Measurements from ENCODE around the gene BTBD19. TPM values are rescaled to one million over a fixed set of nuclear protein-coding genes. Genes with fewer than 3 reads are reported as not detected.
"Not testable (repeated sequence)": the region's sequence is repeated elsewhere in the genome, so short reads cannot be mapped to it uniquely, and the experiment has no call there.

The BTBD19 gene
- total RNA-seq, 1 donor from 2014 or later: 30.6 TPM

DNA sequence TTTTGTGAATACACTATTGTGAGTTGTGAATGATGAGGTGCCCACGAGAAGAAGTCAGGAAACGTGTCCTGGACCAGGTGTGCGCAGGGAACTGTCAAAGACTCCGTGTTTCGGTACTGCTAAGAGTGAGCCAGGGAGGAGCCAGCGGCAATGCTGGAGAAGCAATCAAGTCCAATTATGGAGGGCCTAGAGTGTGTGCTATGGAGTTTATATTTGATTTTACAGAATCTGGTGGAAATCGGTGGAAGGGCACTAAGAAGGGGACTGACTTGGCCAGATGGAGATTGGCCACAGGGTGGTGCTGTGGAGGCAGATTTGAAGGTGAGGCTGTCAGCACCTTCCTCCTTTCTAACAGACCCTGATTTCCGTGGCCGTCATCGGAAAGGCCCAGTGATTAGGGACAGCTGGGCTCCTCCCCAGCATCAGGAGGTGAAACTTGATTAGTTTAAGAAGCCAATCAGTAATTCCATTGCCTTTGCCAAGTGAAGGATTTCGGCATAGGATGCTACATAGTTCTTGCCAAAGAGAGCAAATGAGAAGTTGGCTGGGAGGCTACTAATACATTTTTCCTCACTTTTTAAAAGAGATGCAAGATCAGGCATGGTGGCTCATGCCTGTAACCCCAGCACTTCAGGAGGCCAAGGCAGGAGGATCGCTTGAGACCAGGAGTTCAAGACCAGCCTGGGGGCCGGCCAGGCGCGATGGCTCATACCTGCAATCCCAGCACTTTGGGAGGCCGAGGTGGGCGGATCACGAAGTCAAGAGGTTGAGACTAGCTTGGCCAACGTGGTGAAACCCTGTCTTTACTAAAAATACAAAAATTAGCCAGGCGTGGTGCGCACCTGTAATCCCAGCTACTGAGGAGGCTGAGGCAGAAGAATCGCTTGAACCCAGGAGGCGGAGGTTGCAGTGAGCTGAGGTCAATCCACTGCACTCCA, 27.7 kb downstream of the BTBD19 start:
- H3K79me2 ChIP-seq (ENCODE audit: insufficient read depth, low read length): no peaks in the 10 kb centered on the region
- peak; percentile 51 for DNase-seq (ENCODE audit: low read depth)
- no peaks in the 10 kb centered on the region for H4K20me1 ChIP-seq (ENCODE audit: insufficient read depth, low read length)
- H3K4me1 Mint-ChIP-seq (ENCODE audit: low read depth, unreplicated experiment): no peaks in the 10 kb centered on the region
- no peak overlapping the region for H3K9ac ChIP-seq (ENCODE audit: low read length)
- H3K27me3 Mint-ChIP-seq (ENCODE audit: low read depth, unreplicated experiment): peaks cover 11% of the 10 kb centered on the region
- no peaks in the 10 kb centered on the region for H3K4me1 ChIP-seq (ENCODE audit: insufficient read depth, low read length)
- no peak overlapping the region for H3K4me3 Mint-ChIP-seq (ENCODE audit: unreplicated experiment)
- peak overlapping the region; percentile 36 for H3K4me2 ChIP-seq (ENCODE audit: low read length)
- H3K36me3 Mint-ChIP-seq (ENCODE audit: low read depth, unreplicated experiment): no peaks in the 10 kb centered on the region
- no peak overlapping the region for H3K27ac Mint-ChIP-seq (ENCODE audit: unreplicated experiment)
- H3K27me3 ChIP-seq (ENCODE audit: insufficient read depth, low read length): no peaks in the 10 kb centered on the region
- peaks cover 2% of the 10 kb centered on the region for H3K9me3 Mint-ChIP-seq (ENCODE audit: unreplicated experiment)
- no peak for TF ChIP-seq EZH2 (IDR thresholded peaks at IDR 0.05; ENCODE audit: insufficient read depth, low read length)
- TF ChIP-seq, protein P1, sequence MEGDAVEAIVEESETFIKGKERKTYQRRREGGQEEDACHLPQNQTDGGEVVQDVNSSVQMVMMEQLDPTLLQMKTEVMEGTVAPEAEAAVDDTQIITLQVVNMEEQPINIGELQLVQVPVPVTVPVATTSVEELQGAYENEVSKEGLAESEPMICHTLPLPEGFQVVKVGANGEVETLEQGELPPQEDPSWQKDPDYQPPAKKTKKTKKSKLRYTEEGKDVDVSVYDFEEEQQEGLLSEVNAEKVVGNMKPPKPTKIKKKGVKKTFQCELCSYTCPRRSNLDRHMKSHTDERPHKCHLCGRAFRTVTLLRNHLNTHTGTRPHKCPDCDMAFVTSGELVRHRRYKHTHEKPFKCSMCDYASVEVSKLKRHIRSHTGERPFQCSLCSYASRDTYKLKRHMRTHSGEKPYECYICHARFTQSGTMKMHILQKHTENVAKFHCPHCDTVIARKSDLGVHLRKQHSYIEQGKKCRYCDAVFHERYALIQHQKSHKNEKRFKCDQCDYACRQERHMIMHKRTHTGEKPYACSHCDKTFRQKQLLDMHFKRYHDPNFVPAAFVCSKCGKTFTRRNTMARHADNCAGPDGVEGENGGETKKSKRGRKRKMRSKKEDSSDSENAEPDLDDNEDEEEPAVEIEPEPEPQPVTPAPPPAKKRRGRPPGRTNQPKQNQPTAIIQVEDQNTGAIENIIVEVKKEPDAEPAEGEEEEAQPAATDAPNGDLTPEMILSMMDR (IDR thresholded peaks at IDR 0.05; ENCODE audit: insufficient read depth, low read depth, low read length): peak; percentile 86
- no peak overlapping the region for H3K4me3 ChIP-seq (ENCODE audit: insufficient read depth, low read depth, low read length)
- H3K36me3 ChIP-seq (ENCODE audit: insufficient read depth, low read length): no peaks in the 10 kb centered on the region
- peak; percentile 89 for FAIRE-seq
- H3K9me3 ChIP-seq (ENCODE audit: insufficient read depth, low read depth, low read length): no peaks in the 10 kb centered on the region
- H3K27ac ChIP-seq (ENCODE audit: low read depth, low read length): no peak overlapping the region
- peak overlapping the region; percentile 62 for H2AFZ ChIP-seq (ENCODE audit: low read depth, low read length)

DNA sequence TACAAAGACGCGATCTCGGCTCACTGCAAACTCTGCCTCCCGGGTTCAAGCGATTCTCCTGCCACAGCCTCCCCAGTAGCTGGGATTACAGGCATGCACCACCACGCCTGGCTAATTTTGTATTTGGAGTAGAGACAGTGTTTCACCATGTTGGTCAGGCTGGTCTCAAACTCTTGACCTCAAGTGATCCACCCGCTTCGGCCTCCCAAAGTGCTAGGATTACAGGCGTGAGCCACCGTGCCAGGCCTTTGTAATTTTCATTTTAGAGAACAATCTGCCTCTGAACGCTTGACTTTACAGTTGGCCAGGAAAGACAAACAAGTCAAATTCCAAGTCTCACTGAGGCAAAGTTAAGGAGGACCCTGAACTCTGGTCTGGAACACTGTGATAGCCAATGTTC, 30.0 kb downstream of the BTBD19 start:
- not testable (repeated sequence) for H3K36me3 Mint-ChIP-seq (ENCODE audit: low read depth, unreplicated experiment); H3K9me3 Mint-ChIP-seq (ENCODE audit: unreplicated experiment); H3K4me2 ChIP-seq (ENCODE audit: low read length); H3K4me1 ChIP-seq (ENCODE audit: insufficient read depth, low read length); H3K4me3 ChIP-seq (ENCODE audit: insufficient read depth, low read depth, low read length); H3K4me3 Mint-ChIP-seq (ENCODE audit: unreplicated experiment); H4K20me1 ChIP-seq (ENCODE audit: insufficient read depth, low read length); H3K27ac Mint-ChIP-seq (ENCODE audit: unreplicated experiment); H3K79me2 ChIP-seq (ENCODE audit: insufficient read depth, low read length); H3K36me3 ChIP-seq (ENCODE audit: insufficient read depth, low read length); H2AFZ ChIP-seq (ENCODE audit: low read depth, low read length); H3K27me3 ChIP-seq (ENCODE audit: insufficient read depth, low read length); H3K27me3 Mint-ChIP-seq (ENCODE audit: low read depth, unreplicated experiment); DNase-seq (ENCODE audit: low read depth); H3K4me1 Mint-ChIP-seq (ENCODE audit: low read depth, unreplicated experiment); H3K9me3 ChIP-seq (ENCODE audit: insufficient read depth, low read depth, low read length); H3K9ac ChIP-seq (ENCODE audit: low read length); FAIRE-seq; H3K27ac ChIP-seq (ENCODE audit: low read depth, low read length)

DNA sequence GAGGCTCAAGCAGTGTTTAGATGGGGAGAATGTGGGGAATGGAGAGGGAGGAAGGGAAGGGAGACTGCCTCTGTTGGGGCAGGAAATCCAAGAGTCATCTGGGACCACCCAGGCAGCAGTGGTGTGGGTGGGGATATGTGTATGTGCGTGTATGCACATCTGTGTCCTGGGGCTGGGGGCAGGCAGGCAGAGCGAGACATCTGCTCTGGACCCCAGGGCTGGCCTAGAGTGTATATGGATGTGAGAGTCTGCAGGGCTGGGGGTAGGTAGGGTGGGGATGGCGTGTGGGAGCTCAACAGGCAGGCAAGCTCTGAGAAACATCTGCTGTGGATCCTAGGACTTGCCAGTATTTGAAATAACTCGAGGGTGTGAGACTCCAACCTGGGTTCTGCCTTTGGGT, 31.3 kb downstream of the BTBD19 start:
- Histone ChIP-seq H3K27ac (ENCODE audit: low read depth, low read length) (no peak overlapping the region), H3K27me3 (ENCODE audit: insufficient read depth, low read length) (no peaks in the 10 kb centered on the region), H3K79me2 (ENCODE audit: insufficient read depth, low read length) (no peaks in the 10 kb centered on the region), H3K4me1 (ENCODE audit: insufficient read depth, low read length) (peaks cover 4% of the 10 kb centered on the region), H3K9me3 (ENCODE audit: insufficient read depth, low read depth, low read length) (no peaks in the 10 kb centered on the region), H2AFZ (ENCODE audit: low read depth, low read length) (no peak overlapping the region), H4K20me1 (ENCODE audit: insufficient read depth, low read length) (no peaks in the 10 kb centered on the region), H3K4me2 (ENCODE audit: low read length) (no peak overlapping the region), H3K9ac (ENCODE audit: low read length) (no peak overlapping the region), H3K4me3 (ENCODE audit: insufficient read depth, low read depth, low read length) (no peak overlapping the region), H3K36me3 (ENCODE audit: insufficient read depth, low read length) (no peaks in the 10 kb centered on the region)
- TF ChIP-seq, protein P1 (IDR thresholded peaks at IDR 0.05; ENCODE audit: insufficient read depth, low read depth, low read length): no peak
- TF ChIP-seq EZH2 (IDR thresholded peaks at IDR 0.05; ENCODE audit: insufficient read depth, low read length): no peak
- peaks cover 2% of the 10 kb centered on the region for H3K9me3 Mint-ChIP-seq (ENCODE audit: unreplicated experiment)
- FAIRE-seq: no peak
- no peaks in the 10 kb centered on the region for H3K36me3 Mint-ChIP-seq (ENCODE audit: low read depth, unreplicated experiment)
- H3K4me1 Mint-ChIP-seq (ENCODE audit: low read depth, unreplicated experiment): no peaks in the 10 kb centered on the region
- no peak for DNase-seq (ENCODE audit: low read depth)
- H3K27ac Mint-ChIP-seq (ENCODE audit: unreplicated experiment): no peak overlapping the region
- no peak overlapping the region for H3K4me3 Mint-ChIP-seq (ENCODE audit: unreplicated experiment)
- peaks cover 4% of the 10 kb centered on the region for H3K27me3 Mint-ChIP-seq (ENCODE audit: low read depth, unreplicated experiment)
